Hepatocyte (in vitro differentiated cells): ENCODE measurements around the gene VAPA. TPM values are rescaled to one million over a fixed set of nuclear protein-coding genes. Genes with fewer than 3 reads are reported as not detected.

Experiments used
- DNase-seq: peaks from one replicate; pipeline ENCODE4 v3.0.0-alpha.2; 2016; ENCODE audit warnings: low spot score
- H2AFZ ChIP-seq: fragments of 200-600 bp; sonication (generic); 2 replicates; pipeline ENCODE4 v1.6.0; 2016; ENCODE audit warnings: antibody characterized with exemption, mild to moderate bottlenecking
- H3K27ac ChIP-seq: fragments of 200-600 bp; sonication (generic); 2 replicates; pipeline ENCODE4 v1.5.1; 2016; ENCODE audit warnings: mild to moderate bottlenecking
- H3K27me3 ChIP-seq: fragments of 200-600 bp; sonication (generic); 2 replicates; pipeline ENCODE4 v1.6.1; 2016
- H3K36me3 ChIP-seq: fragments of 200-600 bp; sonication (generic); replicated peaks from 2 replicates; pipeline ENCODE4 v1.5.1; 2016; ENCODE audit warnings: low read depth; ENCODE audit not compliant: insufficient read depth
- H3K4me1 ChIP-seq: fragments of 200-600 bp; sonication (generic); 2 replicates; pipeline ENCODE4 v1.5.1; 2016; ENCODE audit warnings: mild to moderate bottlenecking, moderate library complexity; ENCODE audit not compliant: insufficient read depth
- H3K4me2 ChIP-seq: fragments of 200-600 bp; sonication (generic); 2 replicates; pipeline ENCODE4 v1.6.0; 2016
- H3K4me3 ChIP-seq: fragments of 200-600 bp; sonication (generic); 2 replicates; pipeline ENCODE4 v1.5.1; 2016; ENCODE audit warnings: mild to moderate bottlenecking
- H3K79me2 ChIP-seq: fragments of 200-600 bp; sonication (generic); 2 replicates; pipeline ENCODE4 v1.6.0; 2017; ENCODE audit warnings: mild to moderate bottlenecking
- H3K9me2 ChIP-seq: fragments of 200-600 bp; sonication (generic); replicated peaks from 2 replicates; pipeline ENCODE4 v1.6.0; 2017; ENCODE audit warnings: mild to moderate bottlenecking; ENCODE audit not compliant: insufficient read depth
- H3K9me3 ChIP-seq: fragments of 200-600 bp; sonication (generic); 2 replicates; pipeline ENCODE4 v1.5.1; 2016; ENCODE audit warnings: low read depth, mild to moderate bottlenecking
- H4K20me1 ChIP-seq: fragments of 200-600 bp; sonication (generic); 2 replicates; pipeline ENCODE4 v1.6.0; 2016; ENCODE audit warnings: mild to moderate bottlenecking; ENCODE audit not compliant: insufficient read depth, poor library complexity, severe bottlenecking
- EZH2 ChIP-seq: fragments of 200-600 bp; sonication (generic); IDR thresholded peaks from 2 replicates; pipeline ENCODE4 v1.6.1; 2016; ENCODE audit warnings: antibody characterized with exemption, mild to moderate bottlenecking, borderline replicate concordance
- EZH2phosphoT487 ChIP-seq: fragments of 200-600 bp; sonication (generic); IDR thresholded peaks from one replicate; pipeline ENCODE4 v1.6.1; 2018; ENCODE audit warnings: antibody characterized with exemption, mild to moderate bottlenecking, low read depth, moderate library complexity; ENCODE audit not compliant: unreplicated experiment, severe bottlenecking
- WGBS: methylation state at CpG from one replicate; pipeline ENCODE4 v1.1.6; 2016; ENCODE audit warnings: low lambda C conversion rate; ENCODE audit errors: missing lambda C conversion rate; 5-methylcytosine and 5-hydroxymethylcytosine counted together
- polyA plus RNA-seq: library from polyadenylated mRNA; unstranded; fragments of >200 nt; fragmentation: Nextera tagmentation; extraction: Ambion mirVana; gene quantifications from 2 replicates; pipeline ENCODE4 v1.2.1, GENCODE V29; 2016
- total RNA-seq: library from RNA; depleted of rRNA; stranded (reverse); fragments of >200 nt; gene quantifications from 2 replicates; pipeline ENCODE4 v1.2.3, GENCODE V29; 2014
- TF ChIP-seq, protein P1 (sequence below): fragments of 200-600 bp; sonication (generic); IDR thresholded peaks from 2 replicates; pipeline ENCODE4 v1.5.1; 2016; ENCODE audit warnings: antibody characterized with exemption, mild to moderate bottlenecking; ENCODE audit not compliant: poor library complexity

Gene VAPA
- total and polyA plus RNA-seq, 2 experiments from 2014 or later = 290 to 324 TPM

DNA sequence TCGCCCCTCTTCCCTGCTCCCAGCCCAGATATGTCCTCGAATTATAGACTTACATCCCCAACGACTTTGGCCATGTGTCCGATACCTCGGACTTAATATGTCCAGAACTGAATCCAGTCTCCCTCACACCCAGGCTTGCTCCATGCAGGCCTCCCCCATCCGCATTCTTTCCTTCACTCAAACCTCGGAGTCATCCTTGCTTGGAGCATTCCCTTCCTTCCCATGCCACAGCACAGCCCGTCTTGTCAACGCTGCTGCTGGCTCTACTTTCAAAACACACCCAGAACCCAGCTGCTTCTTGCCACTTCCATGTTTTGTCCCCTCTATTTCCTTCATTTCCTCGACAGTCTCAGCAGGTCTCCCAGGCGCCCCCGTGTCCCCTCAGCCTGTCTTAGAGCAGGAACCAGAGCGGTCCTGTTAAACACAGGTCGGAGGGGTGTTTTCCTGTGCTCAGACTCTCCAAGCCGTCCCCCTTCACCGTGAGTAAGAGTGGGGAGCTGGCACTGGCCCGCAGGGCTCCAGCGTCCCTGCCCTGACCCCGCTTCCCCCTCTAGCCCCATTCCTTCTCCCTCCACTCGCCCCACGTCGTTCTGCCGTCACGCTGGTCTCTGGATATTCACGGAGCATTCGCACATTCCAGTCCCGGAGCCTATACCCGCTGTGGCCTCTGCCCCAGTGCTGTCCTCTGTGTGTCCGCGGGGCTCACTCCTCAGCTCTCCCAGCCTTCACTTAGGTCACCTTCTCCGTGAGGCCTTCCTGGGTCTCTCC lies 54.4 kb downstream of the VAPA start:
- H3K27me3 ChIP-seq = no peaks in the 10 kb centered on the region
- no peak overlapping the region for H3K4me3 ChIP-seq
- no peaks in the 10 kb centered on the region for H3K9me3 ChIP-seq
- H3K27ac ChIP-seq = no peak overlapping the region
- no peaks in the 10 kb centered on the region for H3K9me2 ChIP-seq
- H3K4me2 ChIP-seq = no peak overlapping the region
- peaks cover 6% of the 10 kb centered on the region for H3K4me1 ChIP-seq
- no peak overlapping the region for H2AFZ ChIP-seq
- no peaks in the 10 kb centered on the region for H4K20me1 ChIP-seq
- H3K36me3 ChIP-seq = no peaks in the 10 kb centered on the region
- no peak for DNase-seq
- no peaks in the 10 kb centered on the region for H3K79me2 ChIP-seq
- 85% methylated on average over 27 of the region's 31 CpGs for WGBS
- TF ChIP-seq EZH2phosphoT487 (no peak), EZH2 (no peak)
- TF ChIP-seq, protein P1, sequence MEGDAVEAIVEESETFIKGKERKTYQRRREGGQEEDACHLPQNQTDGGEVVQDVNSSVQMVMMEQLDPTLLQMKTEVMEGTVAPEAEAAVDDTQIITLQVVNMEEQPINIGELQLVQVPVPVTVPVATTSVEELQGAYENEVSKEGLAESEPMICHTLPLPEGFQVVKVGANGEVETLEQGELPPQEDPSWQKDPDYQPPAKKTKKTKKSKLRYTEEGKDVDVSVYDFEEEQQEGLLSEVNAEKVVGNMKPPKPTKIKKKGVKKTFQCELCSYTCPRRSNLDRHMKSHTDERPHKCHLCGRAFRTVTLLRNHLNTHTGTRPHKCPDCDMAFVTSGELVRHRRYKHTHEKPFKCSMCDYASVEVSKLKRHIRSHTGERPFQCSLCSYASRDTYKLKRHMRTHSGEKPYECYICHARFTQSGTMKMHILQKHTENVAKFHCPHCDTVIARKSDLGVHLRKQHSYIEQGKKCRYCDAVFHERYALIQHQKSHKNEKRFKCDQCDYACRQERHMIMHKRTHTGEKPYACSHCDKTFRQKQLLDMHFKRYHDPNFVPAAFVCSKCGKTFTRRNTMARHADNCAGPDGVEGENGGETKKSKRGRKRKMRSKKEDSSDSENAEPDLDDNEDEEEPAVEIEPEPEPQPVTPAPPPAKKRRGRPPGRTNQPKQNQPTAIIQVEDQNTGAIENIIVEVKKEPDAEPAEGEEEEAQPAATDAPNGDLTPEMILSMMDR = no peak

DNA sequence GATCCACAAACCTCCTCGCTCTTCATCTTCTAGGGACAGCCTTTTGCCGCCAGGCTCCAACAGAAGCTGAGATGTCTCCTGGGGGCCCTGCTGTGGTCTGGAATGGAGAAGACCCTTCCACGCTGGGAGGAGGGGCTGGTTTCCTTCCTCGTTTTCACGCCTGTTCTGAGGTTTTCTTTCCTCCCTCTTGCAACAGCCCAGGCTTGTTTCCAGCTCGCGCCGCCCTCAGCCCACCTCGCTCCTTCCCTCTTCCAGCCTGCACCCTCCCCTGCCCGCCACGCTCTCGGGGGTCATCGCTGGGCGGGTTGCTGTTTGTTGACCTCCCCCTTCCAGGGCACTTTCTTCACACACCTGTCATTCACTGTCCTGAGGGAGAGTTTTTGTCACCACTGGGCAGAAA lies 55.4 kb downstream of the VAPA start:
- H3K4me3 ChIP-seq = no peak overlapping the region
- no peak overlapping the region for H2AFZ ChIP-seq
- 96% methylated on average over 13 of the region's 14 CpGs for WGBS
- H3K27ac ChIP-seq = no peak overlapping the region
- H3K36me3 ChIP-seq = no peaks in the 10 kb centered on the region
- no peak overlapping the region for H3K4me2 ChIP-seq
- no peaks in the 10 kb centered on the region for H3K9me2 ChIP-seq
- H4K20me1 ChIP-seq = no peaks in the 10 kb centered on the region
- no peak for TF ChIP-seq EZH2
- TF ChIP-seq EZH2phosphoT487 = no peak
- TF ChIP-seq, protein P1 = no peak
- DNase-seq = no peak
- H3K27me3 ChIP-seq = no peaks in the 10 kb centered on the region
- peaks cover 6% of the 10 kb centered on the region for H3K4me1 ChIP-seq
- no peaks in the 10 kb centered on the region for H3K79me2 ChIP-seq
- no peaks in the 10 kb centered on the region for H3K9me3 ChIP-seq

DNA sequence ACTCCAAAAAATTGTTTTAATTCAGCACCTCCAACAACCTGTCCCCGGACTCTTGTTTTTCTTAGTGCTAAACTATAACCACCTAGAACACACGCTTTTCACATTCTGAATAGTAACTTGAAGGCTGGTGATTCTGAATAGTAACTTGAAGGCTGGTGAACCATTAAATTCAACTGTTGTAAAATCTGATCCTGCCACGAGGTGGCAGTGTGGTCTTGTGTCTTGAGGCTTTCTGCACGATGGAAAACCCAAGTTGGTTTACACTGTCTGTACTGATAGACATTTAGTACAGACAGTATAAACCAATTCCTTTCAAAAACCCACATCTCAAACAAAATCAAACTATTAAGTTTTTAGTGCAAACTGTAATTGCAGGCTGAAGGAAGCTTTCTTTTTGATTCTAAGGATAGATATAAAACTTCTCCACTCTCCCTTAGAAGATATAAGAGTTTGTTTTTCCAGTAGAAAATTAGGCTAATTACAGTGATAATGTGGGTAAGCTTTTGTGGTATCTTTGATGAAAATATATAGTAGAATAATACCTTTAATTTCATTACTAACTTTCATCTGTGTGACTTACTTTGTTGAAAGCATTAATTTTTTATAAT lies 57.6 kb downstream of the VAPA start:
- H2AFZ ChIP-seq = no peak overlapping the region
- WGBS = 10% methylated on average over 4 of the region's 4 CpGs
- H3K27me3 ChIP-seq = no peaks in the 10 kb centered on the region
- H3K4me3 ChIP-seq = no peak overlapping the region
- H3K36me3 ChIP-seq = no peaks in the 10 kb centered on the region
- no peaks in the 10 kb centered on the region for H3K9me2 ChIP-seq
- no peaks in the 10 kb centered on the region for H3K79me2 ChIP-seq
- H3K4me1 ChIP-seq = peaks cover 6% of the 10 kb centered on the region
- no peaks in the 10 kb centered on the region for H4K20me1 ChIP-seq
- no peak overlapping the region for H3K4me2 ChIP-seq
- TF ChIP-seq, protein P1 = peak; percentile 89
- no peak for TF ChIP-seq EZH2
- H3K27ac ChIP-seq = peak overlapping the region; percentile 5
- DNase-seq = peak; percentile 89
- H3K9me3 ChIP-seq = no peaks in the 10 kb centered on the region
